IMR-90 (cell line): ENCODE data around the gene GLP2R. TPM values are rescaled to one million over a fixed set of nuclear protein-coding genes. Genes with fewer than 3 reads are reported as not detected.

ENCODE experiments used
- ATAC-seq: fragments of 200-7000 bp; cut with Tn5 transposase; 2 replicates; pipeline ENCODE4 v1.9.1; 2020; ENCODE audit warnings: low read depth, mild to moderate bottlenecking, moderate library complexity
- BruUV-seq: library from RNA; stranded (reverse); fragments of 400-500 nt; replicated peaks from 2 replicates; lab custom pipeline; 2021; lab: Mats Ljungman, UMichigan
- CTCF ChIA-PET: fragments of 300-600 bp; formaldehyde crosslinking; extraction: SDS; loops from one replicate; lab custom pipeline; 2021; ENCODE audit warnings: antibody characterized with exemption; lab: Yijun Ruan, JAX
- POLR2A ChIA-PET: fragments of 300-600 bp; sonication (Branson Sonifier 250); formaldehyde crosslinking; loops from one replicate; lab custom pipeline; 2022; ENCODE audit warnings: antibody characterized with exemption; ENCODE audit not compliant: unreplicated experiment; lab: Charles Lee
- DNase-seq: peaks from one replicate; pipeline ENCODE4 v3.0.0; 2013
- H2AFZ ChIP-seq: replicated peaks from 2 replicates; pipeline ENCODE3; 2013; ENCODE audit warnings: low read length, mild to moderate bottlenecking; ENCODE audit not compliant: poor library complexity
- H2AK5ac ChIP-seq: 2 replicates; pipeline ENCODE4 v1.6.1; 2013; ENCODE audit warnings: low read depth, low read length, inconsistent platforms
- H2AK9ac ChIP-seq: replicated peaks from 2 replicates; pipeline ENCODE3; 2013; ENCODE audit warnings: mild to moderate bottlenecking, low read depth, low read length, moderate library complexity; ENCODE audit not compliant: poor library complexity
- H2BK120ac ChIP-seq: 2 replicates; pipeline ENCODE4 v1.6.1; 2013; ENCODE audit warnings: low read depth, low read length, inconsistent platforms
- H2BK15ac ChIP-seq: 3 replicates; pipeline ENCODE4 v1.6.1; 2013; ENCODE audit warnings: low read depth, low read length, inconsistent platforms
- H2BK20ac ChIP-seq: 2 replicates; pipeline ENCODE4 v1.6.1; 2013; ENCODE audit warnings: low read depth, mild to moderate bottlenecking, inconsistent platforms, low read length, moderate library complexity
- H2BK5ac ChIP-seq: 2 replicates; pipeline ENCODE4 v1.6.1; 2013; ENCODE audit warnings: mild to moderate bottlenecking, low read depth, low read length, inconsistent platforms; ENCODE audit not compliant: poor library complexity, severe bottlenecking
- H3K14ac ChIP-seq: replicated peaks from 2 replicates; pipeline ENCODE4 v1.6.1; 2013; ENCODE audit warnings: low read depth, low read length, inconsistent platforms
- H3K18ac ChIP-seq: 2 replicates; pipeline ENCODE4 v1.6.1; 2013; ENCODE audit warnings: low read depth, low read length, control low read depth
- H3K23ac ChIP-seq: 2 replicates; pipeline ENCODE4 v1.6.1; 2013; ENCODE audit warnings: low read depth, low read length, inconsistent platforms
- H3K27ac ChIP-seq: 2 replicates; pipeline ENCODE4 v1.5.1; 2013; ENCODE audit warnings: mild to moderate bottlenecking, control low read depth, low read length; ENCODE audit not compliant: insufficient read depth
- H3K27me3 ChIP-seq: 2 replicates; pipeline ENCODE4 v1.6.1; 2013; ENCODE audit warnings: low read length; ENCODE audit not compliant: control insufficient read depth, insufficient read depth
- H3K36me3 ChIP-seq: 2 replicates; pipeline ENCODE4 v1.6.1; 2013; ENCODE audit warnings: low read length, mixed read lengths; ENCODE audit not compliant: control insufficient read depth, insufficient read depth
- H3K4ac ChIP-seq: 2 replicates; pipeline ENCODE4 v1.6.1; 2013; ENCODE audit warnings: low read depth, low read length, inconsistent platforms
- H3K4me1 ChIP-seq: 2 replicates; pipeline ENCODE4 v1.6.1; 2013; ENCODE audit warnings: low read length, mixed read lengths; ENCODE audit not compliant: control insufficient read depth, insufficient read depth
- H3K4me2 ChIP-seq: 2 replicates; pipeline ENCODE4 v1.6.1; 2013; ENCODE audit warnings: low read depth, mild to moderate bottlenecking, control low read depth, low read length, moderate library complexity
- H3K4me3 ChIP-seq: 2 replicates; pipeline ENCODE4 v1.5.1; 2013; ENCODE audit warnings: low read depth, mild to moderate bottlenecking, control low read depth, low read length, moderate library complexity; ENCODE audit not compliant: insufficient read depth
- H3K56ac ChIP-seq: 2 replicates; pipeline ENCODE4 v1.6.1; 2013; ENCODE audit warnings: low read length, inconsistent platforms; ENCODE audit not compliant: insufficient read depth; ENCODE audit errors: extremely low read depth
- H3K79me1 ChIP-seq, 2 experiments: 2 replicates each; pipeline ENCODE4 v1.6.1; 2013; ENCODE audit warnings: low read length in 2 of 2, inconsistent platforms in 1 of 2, low read depth in 1 of 2
- H3K9ac ChIP-seq: 2 replicates; pipeline ENCODE4 v1.6.1; 2013; ENCODE audit warnings: low read depth, low read length, control low read depth
- H3K9me1 ChIP-seq: 2 replicates; pipeline ENCODE4 v1.6.1; 2013; ENCODE audit warnings: low read length, inconsistent platforms; ENCODE audit not compliant: insufficient read depth
- H3K9me3 ChIP-seq: 2 replicates; pipeline ENCODE4 v1.6.1; 2013; ENCODE audit warnings: low read length; ENCODE audit not compliant: control insufficient read depth, insufficient read depth
- H4K20me1 ChIP-seq: 2 replicates; pipeline ENCODE4 v1.6.1; 2013; ENCODE audit warnings: low read length, inconsistent platforms; ENCODE audit not compliant: insufficient read depth
- H4K5ac ChIP-seq: 2 replicates; pipeline ENCODE4 v1.6.1; 2013; ENCODE audit warnings: mild to moderate bottlenecking, low read depth, low read length, control low read depth
- H4K8ac ChIP-seq, 2 experiments: 2 replicates each; pipeline ENCODE4 v1.6.1; 2013; ENCODE audit warnings: low read depth in 2 of 2, low read length in 2 of 2, control low read depth in 1 of 2, inconsistent platforms in 1 of 2
- H4K91ac ChIP-seq: 2 replicates; pipeline ENCODE4 v1.6.1; 2013; ENCODE audit warnings: low read depth, low read length, inconsistent platforms; ENCODE audit not compliant: insufficient read depth
- BHLHE40 ChIP-seq: fragments of 150-350 bp; IDR thresholded peaks from 2 replicates; pipeline ENCODE4 v1.6.1; 2016; ENCODE audit warnings: mild to moderate bottlenecking, low read depth, low read length
- CEBPB ChIP-seq: IDR thresholded peaks from 2 replicates; pipeline ENCODE4 v1.6.1; 2012; ENCODE audit warnings: low read depth, low read length, improper control_type of control experiment
- CHD1 ChIP-seq: IDR thresholded peaks from 2 replicates; pipeline ENCODE4 v1.6.1; 2012; ENCODE audit warnings: low read depth, low read length, improper control_type of control experiment
- FOS ChIP-seq: fragments of 150-350 bp; IDR thresholded peaks from 2 replicates; pipeline ENCODE4 v1.6.1; 2016; ENCODE audit warnings: low read depth, low read length
- MAFK ChIP-seq: IDR thresholded peaks from 2 replicates; pipeline ENCODE4 v1.6.1; 2012; ENCODE audit warnings: low read depth, low read length, improper control_type of control experiment
- MAZ ChIP-seq: IDR thresholded peaks from 2 replicates; pipeline ENCODE4 v1.6.1; 2012; ENCODE audit warnings: low read depth, mild to moderate bottlenecking, low read length, improper control_type of control experiment, moderate library complexity, borderline replicate concordance
- MXI1 ChIP-seq: IDR thresholded peaks from 2 replicates; pipeline ENCODE4 v1.6.1; 2012; ENCODE audit warnings: low read depth, mild to moderate bottlenecking, low read length, moderate library complexity, borderline replicate concordance
- RCOR1 ChIP-seq: IDR thresholded peaks from 2 replicates; pipeline ENCODE4 v1.6.1; 2012; ENCODE audit warnings: mild to moderate bottlenecking, low read length, improper control_type of control experiment; ENCODE audit not compliant: insufficient replicate concordance
- RFX5 ChIP-seq: IDR thresholded peaks from 2 replicates; pipeline ENCODE4 v1.8.0; 2012; ENCODE audit warnings: low read depth, mild to moderate bottlenecking, low read length, moderate library complexity
- SMC3 ChIP-seq: fragments of 150-350 bp; IDR thresholded peaks from 2 replicates; pipeline ENCODE4 v1.6.1; 2016; ENCODE audit warnings: low read depth, mild to moderate bottlenecking, antibody characterized with exemption, low read length, moderate library complexity
- WGBS, 2 experiments: methylation state at CpG; one replicate each; pipeline versions ENCODE4 v1.1.5 to v1.1.7; 2013; ENCODE audit warnings: missing lambda C conversion rate in 2 of 2; ENCODE audit not compliant: insufficient read length in 1 of 2; ENCODE audit errors: extremely low coverage in 2 of 2; 5-methylcytosine and 5-hydroxymethylcytosine counted together
- dilution Hi-C: fragments of 300-500 bp; cut with HindIII; formaldehyde crosslinking; loops from one replicate; pipeline ENCODE4 v1.14.3; 2018; ENCODE audit warnings: low sequenced_read_pairs; ENCODE audit not compliant: unreplicated experiment
- in situ Hi-C: fragments of 300-500 bp; cut with MboI; formaldehyde crosslinking; loops from 3 replicates; pipeline ENCODE4 v1.14.3; 2019; ENCODE audit warnings: low sequenced_read_pairs, inconsistent platforms, mixed read lengths
- intact Hi-C: fragments of 100-400 bp; cut with micrococcal nuclease; formaldehyde crosslinking; loops from 2 replicates; pipeline ENCODE4 v1.10.0; 2022
- polyA plus RNA-seq, 3 experiments: library from polyadenylated mRNA; depleted of rRNA; stranded (reverse); fragments of >200 nt; gene quantifications; 2 replicates each; pipeline ENCODE4 v1.2.3, GENCODE V29; 2012; ENCODE audit warnings: low replicate concordance in 1 of 3
- total RNA-seq: library from RNA; depleted of rRNA; stranded (reverse); fragments of >200 nt; gene quantifications from 2 replicates; pipeline ENCODE4 v1.2.3, GENCODE V29; 2012
- TF ChIP-seq, protein P1 (sequence below): fragments of 150-350 bp; IDR thresholded peaks from 2 replicates; pipeline ENCODE4 v1.6.1; 2017; ENCODE audit warnings: mild to moderate bottlenecking, antibody characterized with exemption, low read length, low read depth

GLP2R gene
- total and polyA plus RNA-seq, 2 of the 4 experiments (the other 2 are of a cell fraction): 0.07 TPM; not detected in 1

- Histone ChIP-seq H4K5ac (no peak overlapping the region), H3K4me2 (no peak overlapping the region), H2BK20ac (no peak overlapping the region), H3K56ac (no peak overlapping the region), H2AFZ (no peak overlapping the region), H4K91ac (no peak overlapping the region), H3K4me3 (no peak overlapping the region), H2BK5ac (no peak overlapping the region), H3K27me3 (no peaks in the 10 kb centered on the region), H4K8ac (no peak overlapping the region), H2BK120ac (no peak overlapping the region), H3K9me3 (peaks cover 3% of the 10 kb centered on the region; the same call in 1 of the 2 replicates), H2AK9ac (no peak overlapping the region), H3K27ac (no peak overlapping the region), H2BK15ac (no peak overlapping the region), H3K23ac (no peak overlapping the region), H3K9me1 (no peaks in the 10 kb centered on the region), H3K4ac (no peak overlapping the region), H3K79me1 (no peaks in the 10 kb centered on the region), H3K36me3 (no peaks in the 10 kb centered on the region), H3K4me1 (no peaks in the 10 kb centered on the region), H3K14ac (no peak overlapping the region), H2AK5ac (no peak overlapping the region), H3K9ac (no peak overlapping the region), H3K18ac (no peak overlapping the region), H4K20me1 (no peaks in the 10 kb centered on the region)
- no TSS peak for BruUV-seq
- CTCF ChIA-PET: no interaction called here
- TF ChIP-seq, protein P1, sequence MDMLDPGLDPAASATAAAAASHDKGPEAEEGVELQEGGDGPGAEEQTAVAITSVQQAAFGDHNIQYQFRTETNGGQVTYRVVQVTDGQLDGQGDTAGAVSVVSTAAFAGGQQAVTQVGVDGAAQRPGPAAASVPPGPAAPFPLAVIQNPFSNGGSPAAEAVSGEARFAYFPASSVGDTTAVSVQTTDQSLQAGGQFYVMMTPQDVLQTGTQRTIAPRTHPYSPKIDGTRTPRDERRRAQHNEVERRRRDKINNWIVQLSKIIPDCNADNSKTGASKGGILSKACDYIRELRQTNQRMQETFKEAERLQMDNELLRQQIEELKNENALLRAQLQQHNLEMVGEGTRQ: no peak
- no peak for TF ChIP-seq MXI1
- no peak for TF ChIP-seq CHD1
- no peak for TF ChIP-seq FOS
- no peak for TF ChIP-seq BHLHE40
- TF ChIP-seq CEBPB: no peak
- no peak for TF ChIP-seq RFX5
- no peak for TF ChIP-seq RCOR1
- TF ChIP-seq MAFK: no peak
- no peak for TF ChIP-seq SMC3
- TF ChIP-seq MAZ: no peak
- POLR2A ChIA-PET: no interaction called here
- intact Hi-C loops (no loop called here), in situ Hi-C loops (loop anchor here (10.0 kb wide), 1 partner anchor 58 kb away; no protein-coding TSS in a partner anchor), dilution Hi-C loops (no loop called here)
- no peak for ATAC-seq
- 20% methylated on average over 1 of the region's 4 CpGs; no CpG with 5 or more reads in 1 of the 2 experiments for WGBS, 2 experiments
- DNase-seq: no peak
These were observed 42.7 kb upstream of the GLP2R start for GRCh38 chr17:9783050-9783449.
